ENCODE measurements around the gene ACTG1. TPM values are rescaled to one million over a fixed set of nuclear protein-coding genes. Genes with fewer than 3 reads are reported as not detected.

ACTG1 gene
- total RNA-seq, 2 experiments from 2014 or later = 2,707 to 2,894 TPM

- peak overlapping the region; percentile 88 for H3K4me2 ChIP-seq (ENCODE audit: low read length)
- H3K4me1 ChIP-seq (ENCODE audit: insufficient read depth, low read length, poor library complexity, severe bottlenecking) = peaks cover 21% of the 10 kb centered on the region
- H4K20me1 ChIP-seq (ENCODE audit: insufficient read depth, low read length) = no peaks in the 10 kb centered on the region
- H3K27ac ChIP-seq (ENCODE audit: low read depth, low read length, poor library complexity, severe bottlenecking) = no peak overlapping the region
- H3K36me3 ChIP-seq (ENCODE audit: insufficient read depth, low read length) = peaks cover 50% of the 10 kb centered on the region
- H2AFZ ChIP-seq (ENCODE audit: low read length) = no peak overlapping the region
- TF ChIP-seq CTCF (conservative IDR thresholded peaks at IDR 0.05; ENCODE audit: low read length) (no peak), EZH2phosphoT487 (IDR thresholded peaks at IDR 0.05; ENCODE audit: borderline replicate concordance, low read depth, low read length) (no peak)
- peak overlapping the region; percentile 88 for H3K4me3 ChIP-seq (ENCODE audit: low read depth, low read length, poor library complexity, severe bottlenecking)
- POLR2A ChIA-PET = interaction anchor here (2.7 kb wide), 1 partner anchor 32 kb away, joined by 15 read pairs; no protein-coding TSS in a partner anchor
- no peaks in the 10 kb centered on the region for H3K9me3 ChIP-seq (ENCODE audit: low read length)
- peaks cover 9% of the 10 kb centered on the region; the same call in 1 of the 2 replicates for H3K79me2 ChIP-seq (ENCODE audit: insufficient read depth, low read depth, low read length)
- CTCF ChIA-PET (ENCODE audit: unreplicated experiment) = no interaction called here
- intact Hi-C loops (cut with micrococcal nuclease; ENCODE audit: unreplicated experiment) = loop anchor here (5.0 kb wide), 1 partner anchor 86 kb away; the partner anchor contains the start of genes NPLOC4 and TSPAN10
- no TSS peak for BruUV-seq (replicated peaks)
- no peaks in the 10 kb centered on the region for H3K9me2 ChIP-seq (ENCODE audit: insufficient read depth, low read length)
- no peak for DNase-seq (ENCODE audit: low spot score)
Measured at GRCh38 chr17:81550830-81551457, 38.3 kb upstream of the ACTG1 start.

- TF ChIP-seq EZH2phosphoT487 (IDR thresholded peaks at IDR 0.05; ENCODE audit: borderline replicate concordance, low read depth, low read length) = no peak
- no peak for TF ChIP-seq CTCF (conservative IDR thresholded peaks at IDR 0.05; ENCODE audit: low read length)
- DNase-seq (ENCODE audit: low spot score) = no peak
- Histone ChIP-seq H2AFZ (ENCODE audit: low read length) (no peak overlapping the region), H3K79me2 (ENCODE audit: insufficient read depth, low read depth, low read length) (peaks cover 9% of the 10 kb centered on the region; the same call in 1 of the 2 replicates), H3K36me3 (ENCODE audit: insufficient read depth, low read length) (peaks cover 52% of the 10 kb centered on the region), H3K4me3 (ENCODE audit: low read depth, low read length, poor library complexity, severe bottlenecking) (no peak overlapping the region), H3K9me2 (ENCODE audit: insufficient read depth, low read length) (no peaks in the 10 kb centered on the region), H4K20me1 (ENCODE audit: insufficient read depth, low read length) (no peaks in the 10 kb centered on the region), H3K4me1 (ENCODE audit: insufficient read depth, low read length, poor library complexity, severe bottlenecking) (peaks cover 21% of the 10 kb centered on the region), H3K9me3 (ENCODE audit: low read length) (no peaks in the 10 kb centered on the region), H3K4me2 (ENCODE audit: low read length) (no peak overlapping the region), H3K27ac (ENCODE audit: low read depth, low read length, poor library complexity, severe bottlenecking) (no peak overlapping the region)
- ChIA-PET POLR2A (interaction anchor here (2.7 kb wide), 1 partner anchor 32 kb away, joined by 15 read pairs; no protein-coding TSS in a partner anchor), CTCF (ENCODE audit: unreplicated experiment) (no interaction called here)
- intact Hi-C loops (cut with micrococcal nuclease; ENCODE audit: unreplicated experiment) = loop anchor here (5.0 kb wide), 1 partner anchor 87 kb away; the partner anchor contains the start of genes NPLOC4 and TSPAN10
- no TSS peak for BruUV-seq (replicated peaks)
Measured at GRCh38 chr17:81550285-81550684, 37.7 kb upstream of the ACTG1 start.

GRCh38 chr17:81549826-81550225 is 37.2 kb upstream of the ACTG1 start:
- Histone ChIP-seq H3K9me3 (ENCODE audit: low read length) (no peaks in the 10 kb centered on the region), H4K20me1 (ENCODE audit: insufficient read depth, low read length) (no peaks in the 10 kb centered on the region), H3K36me3 (ENCODE audit: insufficient read depth, low read length) (peaks cover 56% of the 10 kb centered on the region), H3K4me3 (ENCODE audit: low read depth, low read length, poor library complexity, severe bottlenecking) (no peak overlapping the region), H3K9me2 (ENCODE audit: insufficient read depth, low read length) (no peaks in the 10 kb centered on the region), H2AFZ (ENCODE audit: low read length) (no peak overlapping the region), H3K79me2 (ENCODE audit: insufficient read depth, low read depth, low read length) (peaks cover 9% of the 10 kb centered on the region; the same call in 1 of the 2 replicates), H3K4me1 (ENCODE audit: insufficient read depth, low read length, poor library complexity, severe bottlenecking) (peaks cover 21% of the 10 kb centered on the region), H3K27ac (ENCODE audit: low read depth, low read length, poor library complexity, severe bottlenecking) (no peak overlapping the region), H3K4me2 (ENCODE audit: low read length) (no peak overlapping the region)
- TF ChIP-seq CTCF (conservative IDR thresholded peaks at IDR 0.05; ENCODE audit: low read length) (no peak), EZH2phosphoT487 (IDR thresholded peaks at IDR 0.05; ENCODE audit: borderline replicate concordance, low read depth, low read length) (no peak)
- CTCF ChIA-PET (ENCODE audit: unreplicated experiment) = no interaction called here
- DNase-seq (ENCODE audit: low spot score) = no peak
- BruUV-seq (replicated peaks) = no TSS peak
- POLR2A ChIA-PET = no interaction called here
- intact Hi-C loops (cut with micrococcal nuclease; ENCODE audit: unreplicated experiment) = loop anchor here (5.0 kb wide), 1 partner anchor 87 kb away; the partner anchor contains the start of genes NPLOC4 and TSPAN10
